Activated naive CD8-positive, alpha-beta T cell treated with anti-CD3 and anti-CD28 coated beads, Interleukin-2, amount 50 U/mL, for 24 hours (primary cell): Measurements from ENCODE around the gene TUT1.
"Not testable (repeated sequence)": the region's sequence is repeated elsewhere in the genome, so short reads cannot be mapped to it uniquely, and the experiment has no call there.

Source experiments
- ATAC-seq: fragments of 150-1000 bp; cut with Tn5 transposase; one replicate; pipeline ENCODE4 v1.10.0; 2021
- DNase-seq: peaks from one replicate; pipeline ENCODE4 v3.0.0; 2021
- H3K27ac Mint-ChIP-seq: one replicate; pipeline ENCODE4 v1.8.0; 2021; ENCODE audit warnings: mild to moderate bottlenecking, mixed read lengths
- H3K27me3 Mint-ChIP-seq: one replicate; pipeline ENCODE4 v1.8.0; 2021; ENCODE audit warnings: mixed read lengths
- H3K36me3 Mint-ChIP-seq: one replicate; pipeline ENCODE4 v1.8.0; 2021; ENCODE audit warnings: low read depth, mixed read lengths
- H3K4me1 Mint-ChIP-seq: one replicate; pipeline ENCODE4 v1.8.0; 2021; ENCODE audit warnings: mixed read lengths
- H3K4me3 Mint-ChIP-seq: one replicate; pipeline ENCODE4 v1.8.0; 2021; ENCODE audit warnings: mild to moderate bottlenecking, moderate library complexity, mixed read lengths
- H3K9me3 Mint-ChIP-seq: one replicate; pipeline ENCODE4 v1.8.0; 2021; ENCODE audit warnings: mixed read lengths

The TUT1 gene

GRCh38 chr11:62550478-62550877, 40.8 kb downstream of the TUT1 start:
- Mint-ChIP-seq H3K27me3 (peaks cover 13% of the 10 kb centered on the region), H3K4me1 (peaks cover 79% of the 10 kb centered on the region), H3K36me3 (peaks cover 17% of the 10 kb centered on the region)
- not testable (repeated sequence) for ATAC-seq, H3K9me3 Mint-ChIP-seq, H3K27ac Mint-ChIP-seq, DNase-seq, H3K4me3 Mint-ChIP-seq

DNA sequence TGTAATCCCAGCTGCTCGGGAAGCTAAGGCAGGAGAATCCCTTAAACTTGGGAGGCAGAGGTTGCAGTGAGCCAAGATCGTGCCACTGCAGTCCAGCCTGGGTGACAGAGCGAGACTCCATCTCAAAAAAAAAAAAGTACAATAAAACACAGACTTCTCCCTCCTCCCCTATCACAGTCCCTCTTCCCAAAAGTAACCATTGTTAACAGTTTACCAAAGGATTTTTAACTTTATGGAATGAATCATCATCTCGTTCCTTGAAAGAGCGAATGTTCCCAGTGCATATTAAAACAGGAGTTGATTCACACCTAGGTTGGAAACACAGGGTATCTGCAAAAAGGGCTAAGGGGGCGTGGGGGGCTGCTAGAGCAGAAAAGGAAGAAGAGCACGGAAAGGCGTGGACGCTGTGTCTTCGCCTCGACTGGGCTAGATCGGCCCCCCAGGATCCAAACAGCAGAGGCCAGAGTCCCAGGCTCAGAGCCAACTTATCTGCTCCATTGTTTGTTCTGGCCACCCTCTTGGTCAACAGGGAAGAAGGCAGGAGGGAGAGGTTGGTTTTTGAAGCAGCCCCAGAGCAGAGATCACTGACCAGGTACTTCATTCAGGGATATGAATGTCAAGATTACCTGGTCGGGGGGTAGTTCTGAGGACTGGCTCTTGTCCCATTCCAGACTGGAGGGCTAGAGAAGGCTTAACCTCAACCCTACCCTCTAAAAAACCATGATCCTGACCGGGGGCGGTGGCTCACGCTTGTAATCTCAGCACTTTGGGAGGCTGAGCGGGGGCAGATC, 42.6 kb downstream of the TUT1 start:
- Mint-ChIP-seq H3K27me3 (peaks cover 15% of the 10 kb centered on the region), H3K36me3 (peaks cover 11% of the 10 kb centered on the region), H3K9me3 (no peaks in the 10 kb centered on the region), H3K27ac (no peak overlapping the region), H3K4me3 (no peak overlapping the region), H3K4me1 (peaks cover 78% of the 10 kb centered on the region)
- ATAC-seq (no peak), DNase-seq (no peak)

DNA sequence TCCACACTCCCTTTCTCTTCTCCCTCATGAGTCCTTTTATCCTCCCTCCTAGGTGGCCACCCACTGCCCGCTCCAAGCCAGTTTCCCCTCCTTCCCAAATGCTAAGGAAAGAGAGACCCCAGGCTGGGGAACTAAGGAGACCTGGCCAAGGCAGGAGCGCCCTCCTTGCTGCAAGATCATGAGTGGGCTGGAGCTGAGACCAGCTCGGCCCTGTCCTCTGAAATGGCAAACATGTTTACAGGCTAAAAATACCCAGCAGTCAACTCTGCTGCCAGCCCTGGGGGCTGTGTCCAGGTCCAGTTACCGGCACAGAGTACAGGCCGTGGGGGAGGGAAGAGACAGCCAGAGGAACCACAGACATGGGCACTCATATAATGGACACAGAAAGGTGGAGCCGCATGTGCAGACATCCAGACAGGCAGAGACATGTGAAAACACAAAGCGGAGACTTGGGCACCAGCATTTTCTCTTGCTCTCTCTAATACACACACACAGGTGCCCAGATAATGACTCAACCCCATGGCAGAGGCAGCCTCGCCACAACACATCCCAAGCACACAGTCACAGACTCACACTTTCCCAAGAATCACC, 43.5 kb downstream of the TUT1 start:
- Mint-ChIP-seq H3K4me1 (peaks cover 78% of the 10 kb centered on the region), H3K27me3 (peaks cover 15% of the 10 kb centered on the region), H3K27ac (no peak overlapping the region), H3K4me3 (peak overlapping the region; percentile 65), H3K36me3 (peaks cover 8% of the 10 kb centered on the region), H3K9me3 (no peaks in the 10 kb centered on the region)
- ATAC-seq (no peak), DNase-seq (no peak)

DNA sequence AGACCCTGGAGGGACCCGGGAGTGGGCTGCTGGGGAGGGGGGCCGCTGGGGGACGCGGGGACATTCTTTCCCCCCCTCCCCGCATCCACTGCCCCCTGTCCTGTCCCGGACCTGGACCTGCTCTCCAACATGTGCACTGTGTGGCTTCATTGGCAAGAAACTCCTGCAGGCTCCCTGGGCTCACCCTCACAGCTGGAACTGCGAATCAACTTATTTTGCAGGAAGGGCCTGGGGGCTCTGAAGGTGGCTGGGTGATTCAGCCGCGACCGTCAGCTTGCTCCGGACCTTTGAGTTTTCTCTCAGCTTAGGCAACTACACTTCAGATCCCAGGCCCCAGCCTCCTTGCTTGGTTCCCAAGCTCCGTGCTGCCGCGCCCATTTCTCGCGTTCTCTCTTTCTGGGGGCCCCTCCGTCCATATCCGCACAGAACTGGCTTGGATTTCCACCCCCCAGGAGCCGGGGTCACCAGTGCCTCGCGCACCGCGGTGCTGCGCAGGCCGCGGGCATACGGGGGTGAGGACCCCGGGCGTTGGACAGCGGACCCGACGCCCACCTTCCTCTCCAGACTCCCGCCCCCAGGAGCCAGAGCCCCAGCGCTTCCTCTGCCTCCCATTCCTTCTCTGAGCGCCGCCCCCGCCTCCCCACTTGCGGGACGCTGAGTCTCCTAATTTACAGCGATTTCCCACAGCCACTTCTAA, 44.2 kb downstream of the TUT1 start:
- Mint-ChIP-seq H3K27me3 (peaks cover 15% of the 10 kb centered on the region), H3K4me3 (peak overlapping the region; percentile 65), H3K9me3 (no peaks in the 10 kb centered on the region), H3K4me1 (peaks cover 78% of the 10 kb centered on the region), H3K36me3 (peaks cover 4% of the 10 kb centered on the region), H3K27ac (no peak overlapping the region)
- ATAC-seq, result no peak
- DNase-seq, result peak; percentile 18

GRCh38 chr11:62546244-62546928, 44.9 kb downstream of the TUT1 start, which contains the start of gene AHNAK:
Gene AHNAK (minus strand): TSS chr11:62546806. CDS start chr11:62536098, 10,708 bp downstream.
- no peaks in the 10 kb centered on the region for H3K9me3 Mint-ChIP-seq
- DNase-seq, result peak; percentile 74
- ATAC-seq, result peak; percentile 22
- H3K27ac Mint-ChIP-seq, result peak within 1 kb of the TSS; percentile 68
- peaks cover 1% of the 10 kb centered on the region for H3K36me3 Mint-ChIP-seq
- H3K4me3 Mint-ChIP-seq, result peak within 1 kb of the TSS; percentile 87
- H3K4me1 Mint-ChIP-seq, result peaks cover 78% of the 10 kb centered on the region
- H3K27me3 Mint-ChIP-seq, result peaks cover 12% of the 10 kb centered on the region

GRCh38 chr11:62545437-62546243, 45.7 kb downstream of the TUT1 start:
- Mint-ChIP-seq H3K4me1 (peaks cover 78% of the 10 kb centered on the region), H3K4me3 (peak overlapping the region; percentile 87), H3K9me3 (no peaks in the 10 kb centered on the region), H3K27ac (peak overlapping the region; percentile 68), H3K36me3 (peaks cover 1% of the 10 kb centered on the region), H3K27me3 (peaks cover 12% of the 10 kb centered on the region)
- ATAC-seq (peak; percentile 8), DNase-seq (peak; percentile 67)

GRCh38 chr11:62544581-62545436, 46.5 kb downstream of the TUT1 start:
- Mint-ChIP-seq H3K4me3 (peak overlapping the region; percentile 87), H3K27me3 (peaks cover 11% of the 10 kb centered on the region), H3K4me1 (peaks cover 76% of the 10 kb centered on the region), H3K36me3 (peaks cover 1% of the 10 kb centered on the region), H3K27ac (peak overlapping the region; percentile 74), H3K9me3 (no peaks in the 10 kb centered on the region)
- peak; percentile 5 for ATAC-seq
- DNase-seq, result peak; percentile 41

DNA sequence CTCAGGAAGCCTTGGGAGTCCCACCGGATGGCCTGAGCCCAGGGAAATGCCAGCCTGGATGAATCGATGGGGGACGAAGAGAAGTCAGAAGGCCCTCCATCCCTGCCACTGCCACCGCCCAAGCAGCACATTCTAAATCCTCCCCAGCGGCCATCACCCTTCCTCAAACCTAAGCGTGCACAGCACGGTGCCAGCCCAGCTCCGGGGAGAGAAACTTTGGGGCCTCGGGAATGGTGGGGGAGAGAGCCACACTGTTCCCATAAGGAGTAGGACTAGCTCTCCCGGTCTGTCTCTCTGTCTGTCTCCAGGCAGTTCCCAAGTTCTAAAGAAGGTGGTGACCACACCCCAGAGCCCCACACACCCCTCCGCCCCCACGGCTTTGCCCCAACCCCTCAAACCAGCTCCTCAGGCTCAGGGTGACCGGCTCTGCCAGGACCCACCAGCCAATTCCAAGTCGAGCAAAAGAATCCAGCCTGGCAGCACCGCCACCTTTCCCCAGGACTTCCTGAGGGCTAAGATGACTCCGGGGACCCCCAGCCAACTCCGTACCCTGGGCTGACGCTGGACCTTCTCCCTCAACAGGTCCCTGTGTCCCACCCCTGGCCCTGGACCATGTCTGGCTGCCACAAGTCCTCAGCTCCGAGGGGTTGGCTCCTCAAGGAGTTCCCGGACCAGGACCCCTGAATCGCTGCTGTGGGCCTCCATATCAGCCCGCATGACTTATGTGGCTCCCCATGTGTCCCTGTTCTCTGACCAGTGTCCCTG, 47.5 kb downstream of the TUT1 start:
- H3K27ac Mint-ChIP-seq, result no peak overlapping the region
- H3K4me3 Mint-ChIP-seq, result peak overlapping the region; percentile 87
- ATAC-seq, result no peak
- H3K36me3 Mint-ChIP-seq, result peaks cover 1% of the 10 kb centered on the region
- peaks cover 79% of the 10 kb centered on the region for H3K4me1 Mint-ChIP-seq
- DNase-seq, result no peak
- no peaks in the 10 kb centered on the region for H3K9me3 Mint-ChIP-seq
- H3K27me3 Mint-ChIP-seq, result peaks cover 10% of the 10 kb centered on the region

DNA sequence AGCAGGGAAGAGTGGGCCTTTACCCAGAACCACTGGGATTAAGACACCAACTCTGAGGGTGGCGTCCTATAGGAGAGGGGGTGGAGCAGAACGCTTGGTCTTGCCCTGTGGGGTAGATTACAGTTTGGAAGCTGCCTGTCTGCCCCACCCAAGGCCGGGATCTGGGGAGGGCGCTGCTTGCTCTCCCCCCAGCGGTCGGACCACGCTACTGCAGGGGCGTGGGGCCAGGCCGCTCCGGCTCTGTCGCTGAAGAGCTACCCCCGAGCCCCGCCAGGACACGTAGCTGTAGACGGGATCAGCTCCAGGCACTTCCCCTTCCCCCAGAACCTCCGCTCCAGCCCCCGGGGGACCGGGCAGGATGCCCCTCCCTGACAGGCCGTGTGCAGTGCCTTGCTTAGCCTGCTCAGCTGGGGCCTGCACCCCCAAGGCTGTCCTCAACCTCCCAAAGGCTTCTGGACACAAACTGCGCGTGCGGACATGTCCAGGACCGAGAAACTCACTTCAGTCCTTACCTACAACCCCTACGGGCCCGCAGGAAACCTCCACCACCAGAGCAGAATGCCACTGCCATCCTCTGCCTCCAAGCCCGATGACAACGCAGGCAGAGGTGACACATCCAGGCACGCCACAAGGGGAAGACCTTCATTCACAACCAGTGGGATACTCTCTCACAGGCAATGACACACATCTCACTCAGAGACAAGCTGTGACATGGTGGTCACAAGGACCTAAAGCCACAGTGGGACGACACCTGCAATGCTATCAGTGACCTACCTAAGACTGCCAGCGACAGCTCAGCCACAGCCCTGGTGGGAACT, 48.4 kb downstream of the TUT1 start:
- Mint-ChIP-seq H3K4me3 (peak overlapping the region; percentile 87), H3K9me3 (no peaks in the 10 kb centered on the region), H3K27ac (peak overlapping the region; percentile 68), H3K36me3 (peaks cover 1% of the 10 kb centered on the region), H3K27me3 (peaks cover 5% of the 10 kb centered on the region), H3K4me1 (peaks cover 79% of the 10 kb centered on the region)
- ATAC-seq (peak; percentile 72), DNase-seq (peak; percentile 85)

GRCh38 chr11:62542111-62542745, 49.1 kb downstream of the TUT1 start:
- Mint-ChIP-seq H3K36me3 (peaks cover 1% of the 10 kb centered on the region), H3K27ac (peak overlapping the region; percentile 62), H3K4me1 (peaks cover 72% of the 10 kb centered on the region), H3K27me3 (peaks cover 2% of the 10 kb centered on the region), H3K9me3 (no peaks in the 10 kb centered on the region), H3K4me3 (peak overlapping the region; percentile 87)
- ATAC-seq (no peak), DNase-seq (no peak)

DNA sequence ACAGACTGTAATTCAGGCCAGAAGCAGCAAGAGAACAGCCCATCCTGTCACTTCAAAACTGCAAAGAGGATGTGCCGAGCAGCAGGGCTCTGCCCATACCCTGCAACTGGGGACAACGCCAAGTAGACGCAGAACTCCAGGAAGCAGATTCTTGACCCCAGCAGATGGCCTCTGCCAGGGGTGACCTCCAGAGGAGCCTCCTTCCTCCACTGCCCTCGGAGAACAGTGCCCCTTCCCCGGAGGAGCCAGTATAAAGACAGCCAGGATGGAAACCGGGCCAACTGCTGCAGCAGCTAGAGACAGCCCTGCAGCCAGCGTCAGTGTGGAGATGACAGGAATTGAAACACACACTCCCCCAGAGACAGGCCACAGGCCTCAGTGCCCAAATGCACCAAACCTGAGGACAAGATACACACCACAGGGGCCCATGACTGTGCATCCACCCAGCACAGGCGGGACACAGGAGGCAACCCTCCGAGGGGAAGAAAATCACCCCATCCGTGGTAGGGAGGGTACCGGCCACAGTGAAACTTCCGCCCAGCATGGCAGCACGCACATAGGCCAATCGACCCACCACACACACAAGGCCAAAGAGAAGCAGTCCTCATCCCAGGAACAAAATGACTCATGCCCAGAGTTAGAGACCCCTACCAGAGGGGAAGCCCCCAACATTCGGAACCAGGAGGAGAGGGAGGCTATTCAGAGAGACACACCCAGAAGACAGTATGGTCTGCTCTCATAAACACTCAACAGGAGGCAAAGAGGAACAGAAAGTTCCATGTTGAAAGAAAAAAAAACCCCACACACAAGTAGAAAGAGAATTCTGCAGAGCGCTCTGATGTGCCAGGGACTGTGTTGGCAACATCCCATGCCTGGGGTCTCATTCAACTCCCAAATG, 50.3 kb downstream of the TUT1 start:
- Mint-ChIP-seq H3K9me3 (no peaks in the 10 kb centered on the region), H3K36me3 (peaks cover 1% of the 10 kb centered on the region), H3K4me3 (peak overlapping the region; percentile 33), H3K4me1 (peaks cover 72% of the 10 kb centered on the region), H3K27me3 (peaks cover 2% of the 10 kb centered on the region), H3K27ac (peak overlapping the region; percentile 71)
- DNase-seq (no peak), ATAC-seq (peak; percentile 31)
